Measurements from ENCODE around the gene FXR1.

The FXR1 gene

GRCh38 chr3:181007262-181007661, 94.8 kb downstream of the FXR1 start:
- no peak for TF ChIP-seq TAF1 (IDR thresholded peaks at IDR 0.05; ENCODE audit: borderline replicate concordance, insufficient read depth, low read length)
- no peak for TF ChIP-seq SIN3A (IDR thresholded peaks at IDR 0.05; ENCODE audit: borderline replicate concordance, insufficient read depth, low read length)
- TF ChIP-seq FOXP2 (optimal IDR thresholded peaks at IDR 0.05; ENCODE audit: borderline replicate concordance, extremely low read depth, extremely low read length, insufficient read depth), result no peak
- TF ChIP-seq POLR2AphosphoS5 (IDR thresholded peaks at IDR 0.05; ENCODE audit: low read depth, low read length), result no peak
- TF ChIP-seq REST (IDR thresholded peaks at IDR 0.05; ENCODE audit: insufficient read depth in 1 of 2, low read depth in 2 of 2, low read length in 2 of 2), result no peak

GRCh38 chr3:181008796-181009195, 96.3 kb downstream of the FXR1 start:
- no peak for TF ChIP-seq REST (IDR thresholded peaks at IDR 0.05; ENCODE audit: insufficient read depth in 1 of 2, low read depth in 2 of 2, low read length in 2 of 2)
- TF ChIP-seq TAF1 (IDR thresholded peaks at IDR 0.05; ENCODE audit: borderline replicate concordance, insufficient read depth, low read length), result no peak
- no peak for TF ChIP-seq POLR2AphosphoS5 (IDR thresholded peaks at IDR 0.05; ENCODE audit: low read depth, low read length)
- no peak for TF ChIP-seq SIN3A (IDR thresholded peaks at IDR 0.05; ENCODE audit: borderline replicate concordance, insufficient read depth, low read length)
- TF ChIP-seq FOXP2 (optimal IDR thresholded peaks at IDR 0.05; ENCODE audit: borderline replicate concordance, extremely low read depth, extremely low read length, insufficient read depth), result no peak

GRCh38 chr3:181009225-181009624, 96.8 kb downstream of the FXR1 start:
- no peak for TF ChIP-seq FOXP2 (optimal IDR thresholded peaks at IDR 0.05; ENCODE audit: borderline replicate concordance, extremely low read depth, extremely low read length, insufficient read depth)
- no peak for TF ChIP-seq TAF1 (IDR thresholded peaks at IDR 0.05; ENCODE audit: borderline replicate concordance, insufficient read depth, low read length)
- TF ChIP-seq SIN3A (IDR thresholded peaks at IDR 0.05; ENCODE audit: borderline replicate concordance, insufficient read depth, low read length), result no peak
- no peak for TF ChIP-seq POLR2AphosphoS5 (IDR thresholded peaks at IDR 0.05; ENCODE audit: low read depth, low read length)
- TF ChIP-seq REST (IDR thresholded peaks at IDR 0.05; ENCODE audit: insufficient read depth in 1 of 2, low read depth in 2 of 2, low read length in 2 of 2), result no peak

GRCh38 chr3:181017690-181018089, 105.2 kb downstream of the FXR1 start:
- TF ChIP-seq SIN3A (IDR thresholded peaks at IDR 0.05; ENCODE audit: borderline replicate concordance, insufficient read depth, low read length) (no peak), TAF1 (IDR thresholded peaks at IDR 0.05; ENCODE audit: borderline replicate concordance, insufficient read depth, low read length) (no peak), REST (IDR thresholded peaks at IDR 0.05; ENCODE audit: insufficient read depth in 1 of 2, low read depth in 2 of 2, low read length in 2 of 2) (no peak), POLR2AphosphoS5 (IDR thresholded peaks at IDR 0.05; ENCODE audit: low read depth, low read length) (no peak), FOXP2 (optimal IDR thresholded peaks at IDR 0.05; ENCODE audit: borderline replicate concordance, extremely low read depth, extremely low read length, insufficient read depth) (no peak)

GRCh38 chr3:181025204-181025603, 112.7 kb downstream of the FXR1 start:
- TF ChIP-seq POLR2AphosphoS5 (IDR thresholded peaks at IDR 0.05; ENCODE audit: low read depth, low read length) (no peak), REST (IDR thresholded peaks at IDR 0.05; ENCODE audit: insufficient read depth in 1 of 2, low read depth in 2 of 2, low read length in 2 of 2) (no peak), TAF1 (IDR thresholded peaks at IDR 0.05; ENCODE audit: borderline replicate concordance, insufficient read depth, low read length) (no peak), FOXP2 (optimal IDR thresholded peaks at IDR 0.05; ENCODE audit: borderline replicate concordance, extremely low read depth, extremely low read length, insufficient read depth) (no peak), SIN3A (IDR thresholded peaks at IDR 0.05; ENCODE audit: borderline replicate concordance, insufficient read depth, low read length) (no peak)
